Colonic mucosa (tissue), 4 donors: ENCODE data around the gene GIPR. TPM values are rescaled to one million over a fixed set of nuclear protein-coding genes. Genes with fewer than 3 reads are reported as not detected.

Experiments used
- DNase-seq: peaks from one replicate; pipeline ENCODE4 v3.0.0-alpha.2; 2020
- H3K27ac ChIP-seq: fragments of 200-600 bp; one replicate; pipeline ENCODE4 v1.8.0; 2021
- H3K27me3 ChIP-seq: fragments of 200-600 bp; one replicate; pipeline ENCODE4 v1.8.0; 2021
- H3K36me3 ChIP-seq: fragments of 200-600 bp; one replicate; pipeline ENCODE4 v1.8.0; 2021
- H3K4me1 ChIP-seq: fragments of 200-600 bp; one replicate; pipeline ENCODE4 v1.8.0; 2021; ENCODE audit warnings: mild to moderate bottlenecking
- H3K4me3 ChIP-seq: fragments of 200-600 bp; one replicate; pipeline ENCODE4 v1.8.0; 2021
- H3K9ac ChIP-seq, 2 donors: one replicate each; pipeline ENCODE4 v1.7.0; 2013; ENCODE audit warnings: control low read depth in 2 of 2, low read depth in 2 of 2, low read length in 2 of 2
- H3K9me3 ChIP-seq: fragments of 200-600 bp; one replicate; pipeline ENCODE4 v1.8.0; 2021
- intact Hi-C: fragments of 100-400 bp; cut with DNase I; formaldehyde crosslinking; loops from one replicate; pipeline ENCODE4 v1.14.1; 2022
- total RNA-seq, 2 donors: library from RNA; stranded (reverse); fragmentation: NEBNext Ultra II Directional in 1 of 2; extraction: Animal tissue kit (Norgen Biotek cat#: 25700) in 1 of 2; gene quantifications; one replicate each; pipeline ENCODE4 v1.2.1, GENCODE V29; 2021
- TF ChIP-seq, protein P1 (sequence below): fragments of 200-600 bp; IDR thresholded peaks from one replicate; pipeline ENCODE4 v1.8.0; 2022; ENCODE audit warnings: antibody characterized with exemption, mild to moderate bottlenecking
- donor health status: healthy.
- donor health status: DM: no; HTN: no; CAD: no.
- donor health status: DM: no; HTN: no; CAD: no.

Gene GIPR
- total RNA-seq, 2 donors from 2014 or later = 8.3 to 9.5 TPM

GRCh38 chr19:45710356-45711130, 42.5 kb downstream of the GIPR start:
- H3K9ac ChIP-seq = no peak overlapping the region
- no peaks in the 10 kb centered on the region for H3K27me3 ChIP-seq
- no peak overlapping the region for H3K4me3 ChIP-seq
- no peaks in the 10 kb centered on the region for H3K9me3 ChIP-seq
- no peaks in the 10 kb centered on the region for H3K4me1 ChIP-seq
- H3K27ac ChIP-seq = no peak overlapping the region
- DNase-seq = no peak
- intact Hi-C loops = no loop called here
- TF ChIP-seq, protein P1, sequence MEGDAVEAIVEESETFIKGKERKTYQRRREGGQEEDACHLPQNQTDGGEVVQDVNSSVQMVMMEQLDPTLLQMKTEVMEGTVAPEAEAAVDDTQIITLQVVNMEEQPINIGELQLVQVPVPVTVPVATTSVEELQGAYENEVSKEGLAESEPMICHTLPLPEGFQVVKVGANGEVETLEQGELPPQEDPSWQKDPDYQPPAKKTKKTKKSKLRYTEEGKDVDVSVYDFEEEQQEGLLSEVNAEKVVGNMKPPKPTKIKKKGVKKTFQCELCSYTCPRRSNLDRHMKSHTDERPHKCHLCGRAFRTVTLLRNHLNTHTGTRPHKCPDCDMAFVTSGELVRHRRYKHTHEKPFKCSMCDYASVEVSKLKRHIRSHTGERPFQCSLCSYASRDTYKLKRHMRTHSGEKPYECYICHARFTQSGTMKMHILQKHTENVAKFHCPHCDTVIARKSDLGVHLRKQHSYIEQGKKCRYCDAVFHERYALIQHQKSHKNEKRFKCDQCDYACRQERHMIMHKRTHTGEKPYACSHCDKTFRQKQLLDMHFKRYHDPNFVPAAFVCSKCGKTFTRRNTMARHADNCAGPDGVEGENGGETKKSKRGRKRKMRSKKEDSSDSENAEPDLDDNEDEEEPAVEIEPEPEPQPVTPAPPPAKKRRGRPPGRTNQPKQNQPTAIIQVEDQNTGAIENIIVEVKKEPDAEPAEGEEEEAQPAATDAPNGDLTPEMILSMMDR = no peak
- H3K36me3 ChIP-seq = no peaks in the 10 kb centered on the region

DNA sequence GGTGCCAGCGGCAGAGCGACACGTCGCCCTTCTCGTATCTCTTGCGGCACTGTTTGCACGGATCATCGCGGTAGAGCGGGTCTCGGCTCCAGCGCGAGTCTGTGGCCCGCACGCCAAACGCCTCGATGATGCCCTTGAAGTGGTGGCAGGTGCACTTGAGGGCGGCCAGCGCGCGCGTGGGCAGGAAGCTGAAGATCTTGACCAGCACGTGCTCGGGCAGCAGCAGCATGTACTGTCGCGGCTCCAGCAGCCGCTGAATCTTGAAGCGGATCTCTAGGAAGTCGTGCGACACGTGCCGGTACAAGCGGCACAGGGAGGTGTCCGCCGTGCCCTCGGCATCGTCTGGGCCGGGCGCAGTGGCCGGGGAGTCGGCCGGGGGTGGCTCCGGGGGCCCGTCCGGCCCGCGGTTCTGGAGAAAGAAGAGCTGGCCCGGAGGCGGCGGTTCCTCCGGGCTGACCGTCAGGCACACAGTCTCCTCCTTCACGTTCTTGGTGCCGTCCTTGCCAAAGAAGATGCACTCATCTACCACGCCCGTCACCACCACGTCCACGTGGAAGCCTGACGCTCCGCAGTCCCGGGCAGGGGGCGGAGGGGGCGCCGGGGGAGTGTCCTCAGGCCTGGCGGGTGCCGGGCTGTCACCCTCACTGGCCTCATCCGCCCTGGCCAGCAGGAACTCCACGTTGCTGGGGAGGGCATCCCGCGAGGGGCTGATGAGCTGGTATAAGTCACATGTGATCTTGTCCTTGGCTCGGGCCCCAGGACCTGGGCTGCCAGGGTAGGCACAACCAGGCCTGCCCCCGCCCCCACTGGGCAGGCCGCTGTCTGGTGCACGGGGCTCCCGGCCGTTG, 44.1 kb downstream of the GIPR start:
- intact Hi-C loops = no loop called here
- Histone ChIP-seq H3K9ac (no peak overlapping the region), H3K27me3 (no peaks in the 10 kb centered on the region), H3K36me3 (no peaks in the 10 kb centered on the region), H3K4me1 (no peaks in the 10 kb centered on the region), H3K4me3 (no peak overlapping the region), H3K27ac (no peak overlapping the region), H3K9me3 (no peaks in the 10 kb centered on the region)
- no peak for DNase-seq
- TF ChIP-seq, protein P1 = no peak

DNA sequence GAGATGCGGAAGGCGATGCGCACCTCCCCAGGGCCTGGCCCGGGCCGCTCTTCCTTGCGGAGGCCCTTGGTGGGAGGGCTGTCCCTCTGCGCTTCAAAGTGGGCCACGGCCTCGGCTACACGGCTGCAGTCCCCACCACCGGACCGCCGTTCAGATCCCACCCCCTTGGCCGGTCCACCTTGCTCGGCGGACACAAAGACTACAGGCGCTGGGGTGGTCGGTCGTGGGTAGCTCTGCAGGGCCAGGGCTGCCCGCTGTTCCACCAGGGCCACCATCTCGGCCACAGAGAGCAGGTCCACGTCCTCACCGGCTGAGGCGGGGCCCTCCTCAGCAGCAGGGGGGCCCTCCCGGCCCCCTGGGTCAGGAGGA, 44.7 kb downstream of the GIPR start:
- Histone ChIP-seq H3K4me3 (no peak overlapping the region), H3K27ac (no peak overlapping the region), H3K4me1 (no peaks in the 10 kb centered on the region), H3K9me3 (no peaks in the 10 kb centered on the region), H3K36me3 (no peaks in the 10 kb centered on the region), H3K27me3 (no peaks in the 10 kb centered on the region), H3K9ac (no peak overlapping the region)
- intact Hi-C loops = no loop called here
- TF ChIP-seq, protein P1 = no peak
- DNase-seq = no peak

DNA sequence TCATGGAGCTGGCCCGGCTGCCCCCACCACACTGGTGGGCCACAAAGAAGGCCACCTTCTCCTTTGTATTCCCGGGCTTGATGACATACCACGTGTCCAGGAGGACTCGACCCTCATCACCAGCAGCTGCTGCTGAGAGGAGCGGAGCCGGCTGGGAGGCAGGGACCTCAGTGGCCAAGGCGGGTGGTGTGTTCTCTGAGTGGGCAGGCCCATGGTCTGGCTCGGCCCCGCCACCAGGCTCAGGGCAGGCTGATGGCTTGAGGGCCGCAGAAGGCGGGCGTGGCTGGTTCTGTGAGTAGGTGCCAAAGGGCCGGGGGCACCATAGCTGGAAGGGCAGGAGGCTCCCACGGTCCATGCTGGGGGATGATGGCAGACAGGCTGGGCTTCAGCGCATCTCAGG, 45.1 kb downstream of the GIPR start:
- intact Hi-C loops = no loop called here
- DNase-seq = no peak
- no peaks in the 10 kb centered on the region for H3K4me1 ChIP-seq
- no peaks in the 10 kb centered on the region for H3K9me3 ChIP-seq
- no peak overlapping the region for H3K4me3 ChIP-seq
- no peaks in the 10 kb centered on the region for H3K36me3 ChIP-seq
- H3K27ac ChIP-seq = no peak overlapping the region
- TF ChIP-seq, protein P1 = no peak
- H3K27me3 ChIP-seq = no peaks in the 10 kb centered on the region
- no peak overlapping the region for H3K9ac ChIP-seq

- H3K36me3 ChIP-seq = no peaks in the 10 kb centered on the region
- no peak overlapping the region for H3K9ac ChIP-seq
- H3K9me3 ChIP-seq = no peaks in the 10 kb centered on the region
- intact Hi-C loops = loop anchor here (5.0 kb wide), 1 partner anchor 52 kb away; the partner anchor contains the start of gene SIX5
- H3K27me3 ChIP-seq = no peaks in the 10 kb centered on the region
- no peak overlapping the region for H3K27ac ChIP-seq
- no peak for DNase-seq
- no peak overlapping the region for H3K4me3 ChIP-seq
- H3K4me1 ChIP-seq = no peaks in the 10 kb centered on the region
- TF ChIP-seq, protein P1 = no peak
Observed at GRCh38 chr19:45715139-45715538, 47.1 kb downstream of the GIPR start.
